H9 (cell line): ENCODE measurements around the gene SPEG. TPM values are rescaled to one million over a fixed set of nuclear protein-coding genes. Genes with fewer than 3 reads are reported as not detected.
A peak's percentile ranks its signal among the peaks of the same experiment; 100 is the strongest.

Source experiments
- DNase-seq: peaks from one replicate; pipeline ENCODE4 v3.0.0-alpha.2; 2017
- H2AFZ ChIP-seq: one replicate; pipeline ENCODE4 v1.6.1; 2013; ENCODE audit warnings: mild to moderate bottlenecking, low read length, control low read depth, moderate library complexity
- H2AK5ac ChIP-seq: 2 replicates; pipeline ENCODE4 v1.6.1; 2013; ENCODE audit warnings: low read length, control low read depth, mixed read lengths; ENCODE audit not compliant: insufficient read length
- H2BK120ac ChIP-seq: one replicate; pipeline ENCODE4 v1.6.1; 2013; ENCODE audit warnings: low read depth, mild to moderate bottlenecking, low read length, control low read depth, inconsistent platforms; ENCODE audit not compliant: poor library complexity, severe bottlenecking
- H2BK12ac ChIP-seq: 2 replicates; pipeline ENCODE4 v1.6.1; 2013; ENCODE audit warnings: low read length, control low read depth, mixed read lengths, low read depth; ENCODE audit not compliant: insufficient read length
- H2BK15ac ChIP-seq: 2 replicates; pipeline ENCODE4 v1.6.1; 2013; ENCODE audit warnings: low read depth, low read length, control low read depth
- H2BK20ac ChIP-seq: one replicate; pipeline ENCODE4 v1.6.1; 2013; ENCODE audit warnings: low read depth, mild to moderate bottlenecking, low read length, control low read depth, inconsistent platforms; ENCODE audit not compliant: poor library complexity, severe bottlenecking
- H2BK5ac ChIP-seq: 2 replicates; pipeline ENCODE4 v1.6.1; 2013; ENCODE audit warnings: low read length, control low read depth, mixed read lengths; ENCODE audit not compliant: insufficient read length
- H3K14ac ChIP-seq: 2 replicates; pipeline ENCODE4 v1.6.1; 2013; ENCODE audit warnings: low read length, control low read depth; ENCODE audit not compliant: insufficient read depth
- H3K18ac ChIP-seq: 2 replicates; pipeline ENCODE4 v1.6.1; 2013; ENCODE audit warnings: low read depth, mild to moderate bottlenecking, mixed read lengths, low read length, control low read depth; ENCODE audit not compliant: insufficient read length
- H3K23ac ChIP-seq: 2 replicates; pipeline ENCODE4 v1.6.1; 2013; ENCODE audit warnings: low read length, control low read depth, mixed read lengths, low read depth; ENCODE audit not compliant: insufficient read length
- H3K23me2 ChIP-seq: 2 replicates; pipeline ENCODE4 v1.6.1; 2013; ENCODE audit warnings: low read depth, mild to moderate bottlenecking, mixed read lengths, low read length, control low read depth; ENCODE audit not compliant: insufficient read length, poor library complexity, severe bottlenecking
- H3K27ac ChIP-seq: 2 replicates; pipeline ENCODE4 v1.5.1; 2013; ENCODE audit warnings: low read length, control low read depth, mixed read lengths, low read depth; ENCODE audit not compliant: insufficient read length
- H3K27me3 ChIP-seq: 2 replicates; pipeline ENCODE4 v1.6.1; 2013; ENCODE audit warnings: low read length, control low read depth, inconsistent platforms; ENCODE audit not compliant: insufficient read depth
- H3K4ac ChIP-seq: 2 replicates; pipeline ENCODE4 v1.6.1; 2013; ENCODE audit warnings: low read depth, mild to moderate bottlenecking, control low read depth, inconsistent platforms, low read length, moderate library complexity
- H3K4me1 ChIP-seq: 2 replicates; pipeline ENCODE4 v1.6.1; 2013; ENCODE audit warnings: low read length, control low read depth, inconsistent platforms; ENCODE audit not compliant: insufficient read depth
- H3K4me2 ChIP-seq: 2 replicates; pipeline ENCODE4 v1.6.1; 2013; ENCODE audit warnings: low read length, control low read depth, mixed read lengths; ENCODE audit not compliant: insufficient read length, insufficient read depth
- H3K56ac ChIP-seq: 2 replicates; pipeline ENCODE4 v1.6.1; 2013; ENCODE audit warnings: low read depth, mild to moderate bottlenecking, mixed read lengths, low read length, control low read depth; ENCODE audit not compliant: insufficient read length
- H3K79me1 ChIP-seq: 2 replicates; pipeline ENCODE4 v1.6.1; 2013; ENCODE audit warnings: low read depth, mild to moderate bottlenecking, moderate library complexity, low read length, control low read depth, inconsistent platforms; ENCODE audit not compliant: insufficient read depth, poor library complexity, severe bottlenecking
- H3K79me2 ChIP-seq: 2 replicates; pipeline ENCODE4 v1.6.1; 2013; ENCODE audit warnings: low read length, control low read depth, inconsistent platforms; ENCODE audit not compliant: insufficient read depth
- H3K9ac ChIP-seq: 2 replicates; pipeline ENCODE4 v1.6.1; 2013; ENCODE audit warnings: low read length, control low read depth, mixed read lengths; ENCODE audit not compliant: insufficient read length; ENCODE audit errors: extremely low read depth
- H3K9me3 ChIP-seq: one replicate; pipeline ENCODE4 v1.6.1; 2013; ENCODE audit warnings: low read depth, low read length, inconsistent platforms; ENCODE audit not compliant: control insufficient read depth
- H3T11ph ChIP-seq: one replicate; pipeline ENCODE4 v1.6.1; 2013; ENCODE audit warnings: mild to moderate bottlenecking, low read length, control low read depth, inconsistent platforms
- H4K20me1 ChIP-seq: one replicate; pipeline ENCODE4 v1.6.1; 2013; ENCODE audit not compliant: control insufficient read depth, insufficient read length, insufficient read depth
- H4K5ac ChIP-seq: 2 replicates; pipeline ENCODE4 v1.6.1; 2013; ENCODE audit warnings: low read depth, mild to moderate bottlenecking, mixed read lengths, low read length, control low read depth; ENCODE audit not compliant: insufficient read length
- H4K8ac ChIP-seq: replicated peaks from 2 replicates; pipeline ENCODE4 v1.6.1; 2013; ENCODE audit warnings: low read length, control low read depth, mixed read lengths, low read depth; ENCODE audit not compliant: insufficient read length
- H4K91ac ChIP-seq: 2 replicates; pipeline ENCODE4 v1.6.1; 2013; ENCODE audit warnings: low read depth, mild to moderate bottlenecking, moderate library complexity, mixed read lengths, low read length, control low read depth; ENCODE audit not compliant: insufficient read length
- H3K27ac Mint-ChIP-seq, 3 experiments: 2 replicates in 2 of 3; 3 replicates in 1 of 3; pipeline ENCODE4 v1.8.0; 2020 to 2021; ENCODE audit warnings: mixed read lengths in 3 of 3, mild to moderate bottlenecking in 1 of 3, moderate library complexity in 1 of 3
- H3K27me3 Mint-ChIP-seq: 2 replicates; pipeline ENCODE4 v1.8.0; 2021; ENCODE audit warnings: low read depth, mild to moderate bottlenecking, moderate library complexity, mixed read lengths
- H3K36me3 Mint-ChIP-seq, 3 experiments: 2 replicates in 2 of 3; 3 replicates in 1 of 3; pipeline ENCODE4 v1.8.0; 2020 to 2021; ENCODE audit warnings: low read depth in 3 of 3, mixed read lengths in 3 of 3; ENCODE audit not compliant: insufficient read depth in 1 of 3
- H3K4me1 Mint-ChIP-seq, 2 experiments: 2 replicates each; pipeline ENCODE4 v1.8.0; 2020; ENCODE audit warnings: mixed read lengths in 2 of 2
- H3K4me3 Mint-ChIP-seq, 2 experiments: 2 replicates in 1 of 2; 3 replicates in 1 of 2; pipeline ENCODE4 v1.8.0; 2020 to 2021; ENCODE audit warnings: mild to moderate bottlenecking in 2 of 2, mixed read lengths in 2 of 2, moderate library complexity in 1 of 2
- H3K9me3 Mint-ChIP-seq, 2 experiments: 2 replicates in 1 of 2; 3 replicates in 1 of 2; pipeline ENCODE4 v1.8.0; 2020; ENCODE audit warnings: mild to moderate bottlenecking in 2 of 2, mixed read lengths in 2 of 2, moderate library complexity in 1 of 2
- CTCF ChIP-seq: fragments of 200-600 bp; sonication (generic); conservative IDR thresholded peaks from 3 replicates; pipeline ENCODE4 v1.8.0; 2021; ENCODE audit warnings: antibody characterized with exemption, mild to moderate bottlenecking
- WGBS: extraction: QIAGEN DNeasy Blood & Tissue Kit; methylation state at CpG from one replicate; pipeline ENCODE4 v1.1.7; 2013; ENCODE audit warnings: missing lambda C conversion rate, low lambda C conversion rate, mixed read lengths; ENCODE audit not compliant: insufficient read length; ENCODE audit errors: extremely low coverage; 5-methylcytosine and 5-hydroxymethylcytosine counted together
- total RNA-seq: library from RNA; stranded (reverse); gene quantifications from 2 replicates; pipeline ENCODE4 v1.2.1, GENCODE V29; 2021

Gene SPEG
- total RNA-seq, 1 experiment from 2014 or later: 23.7 TPM

GRCh38 chr2:219477179-219477578 is 42.5 kb downstream of the SPEG start:
- Histone ChIP-seq H3K4me1 (no peaks in the 10 kb centered on the region), H3T11ph (no peak overlapping the region), H2BK12ac (no peak overlapping the region), H3K9ac (no peak overlapping the region), H2BK5ac (no peak overlapping the region), H3K79me2 (no peaks in the 10 kb centered on the region), H3K4ac (no peak overlapping the region), H4K8ac (no peak overlapping the region), H3K79me1 (no peaks in the 10 kb centered on the region), H3K27me3 (no peaks in the 10 kb centered on the region), H4K20me1 (no peaks in the 10 kb centered on the region), H3K23me2 (peaks cover 2% of the 10 kb centered on the region), H3K4me2 (peak overlapping the region; percentile 77), H4K5ac (no peak overlapping the region), H2AK5ac (no peak overlapping the region), H3K14ac (no peak overlapping the region), H4K91ac (no peak overlapping the region), H2AFZ (no peak overlapping the region), H3K18ac (no peak overlapping the region), H2BK20ac (no peak overlapping the region), H3K23ac (no peak overlapping the region), H3K56ac (no peak overlapping the region), H2BK15ac (no peak overlapping the region), H3K27ac (no peak overlapping the region), H2BK120ac (no peak overlapping the region), H3K9me3 (no peaks in the 10 kb centered on the region)
- Mint-ChIP-seq H3K9me3 (no peaks in the 10 kb centered on the region; a peak in 1 of 5 replicates), H3K27me3 (peaks cover 8% of the 10 kb centered on the region), H3K4me1 (peaks cover 18 to 23% of the 10 kb centered on the region in 2 experiments), H3K4me3 (peak overlapping the region; percentile 65 to 84; a peak in 4 of 5 replicates), H3K36me3 (peaks cover 3 to 4% (median 4%) of the 10 kb centered on the region in 3 experiments; a peak in 4 of 7 replicates), H3K27ac (peak overlapping the region in 1 of 3 experiments; percentile 72; a peak in 2 of 7 replicates)
- no peak for TF ChIP-seq CTCF
- DNase-seq: no peak
- no CpG with 5 or more reads among the region's 13 CpGs for WGBS
